ENCODE results near the gene TH. TPM values are rescaled to one million over a fixed set of nuclear protein-coding genes. Genes with fewer than 3 reads are reported as not detected.

TH gene
- total and polyA plus RNA-seq, 9 of the 15 experiments (the other 6 are each of a cell fraction or from before 2014, with no cell fraction given), result not detected

- H3K27me3 ChIP-seq (ENCODE audit: control insufficient read depth in 2 of 2, insufficient read depth in 2 of 2, low read length in 2 of 2), result peaks cover 30 to 84% of the 10 kb centered on the region in 2 experiments
- no peaks in the 10 kb centered on the region for H3K9me3 ChIP-seq (replicated peaks; ENCODE audit: control insufficient read depth, insufficient read depth, low read depth, low read length)
- FAIRE-seq (no peak), DNase-seq (ENCODE audit: extremely low read depth in 1 of 4, low spot score in 3 of 4) (peak in 1 of 4 experiments; percentile 1), ATAC-seq (no peak)
- H3K9me1 ChIP-seq (ENCODE audit: control insufficient read depth, insufficient read depth, low read length), result no peaks in the 10 kb centered on the region
- H3K4me1 ChIP-seq (replicated peaks in 1 of 2; ENCODE audit: control insufficient read depth in 2 of 2, insufficient read depth in 2 of 2, low read length in 2 of 2), result peaks cover 0 to 26% of the 10 kb centered on the region in 2 experiments; a peak in 2 of 5 replicates
- intact Hi-C loops (cut with micrococcal nuclease), result no loop called here
- TF ChIP-seq SETDB1 (IDR thresholded peaks at IDR 0.05; ENCODE audit: low read length) (no peak), ETS2 (tag; IDR thresholded peaks at IDR 0.05; ENCODE audit: borderline replicate concordance, poor library complexity, severe bottlenecking) (no peak), ZNF224 (CRISPR knock-in tag; IDR thresholded peaks at IDR 0.05) (no peak)
- H4K20me1 ChIP-seq (replicated peaks; ENCODE audit: control insufficient read depth, insufficient read depth, low read length), result peaks cover 10% of the 10 kb centered on the region
- no peaks in the 10 kb centered on the region for H3K79me2 ChIP-seq (ENCODE audit: control insufficient read depth, insufficient read depth, low read length)
- ChIA-PET POLR2A (interaction anchor here (1.6 kb wide), 1 partner anchor 11 kb away, joined by 5 read pairs; no protein-coding TSS in a partner anchor), CTCF (ENCODE audit: low intra/inter-chr PET ratio) (interaction anchor here (1.0 kb wide), 1 partner anchor 14 kb away, joined by 3 read pairs; no protein-coding TSS in a partner anchor)
- 0 out of 4 replicates have a peak overlapping the region, but pooled peaks of 1 of the 2 experiments have one; percentile 17 for H3K9ac ChIP-seq (ENCODE audit: insufficient read depth in 1 of 2, low read depth in 2 of 2, low read length in 2 of 2)
- 18% methylated on average over 21 of the region's 30 CpGs for WGBS (ENCODE audit: insufficient coverage, low coverage, missing lambda C conversion rate)
- no peak overlapping the region for H3K4me2 ChIP-seq (ENCODE audit: insufficient read depth, low read length)
- H3K36me3 ChIP-seq (ENCODE audit: control insufficient read depth, insufficient read depth, low read length), result no peaks in the 10 kb centered on the region
- no peak overlapping the region for H3K4me3 ChIP-seq
- BruUV-seq (replicated peaks), result no TSS peak
- no peak overlapping the region for H3K27ac ChIP-seq (ENCODE audit: extremely low read depth, low read depth, low read length)
- in situ Hi-C loops (cut with MboI), result no loop called here
- H2AFZ ChIP-seq (ENCODE audit: low read depth, low read length), result no peak overlapping the region
These were observed 39.7 kb upstream of the TH start for GRCh38 chr11:2211113-2211971.

Measured in K562 (cell line).